NT2/D1 (cell line): ENCODE data around the gene CNKSR3.

Experiments
- SUZ12 ChIP-seq: IDR thresholded peaks from 2 replicates; pipeline ENCODE4 v1.6.1; 2011; ENCODE audit not compliant: insufficient read length, insufficient read depth; ENCODE audit errors: extremely low read depth
- YY1 ChIP-seq: IDR thresholded peaks from 2 replicates; pipeline ENCODE4 v1.6.1; 2011; ENCODE audit not compliant: insufficient read length, insufficient read depth
- ZNF274 ChIP-seq: IDR thresholded peaks from 2 replicates; pipeline ENCODE4 v1.6.1; 2011; ENCODE audit warnings: mild to moderate bottlenecking, low read depth, low read length

- TF ChIP-seq SUZ12 = no peak
- TF ChIP-seq YY1 = no peak
- no peak for TF ChIP-seq ZNF274
Measured at GRCh38 chr6:154538640-154539191, 28.2 kb upstream of the CNKSR3 start.
